Pancreas (tissue), 10 donors: ENCODE results near the gene RERE. TPM values are rescaled to one million over a fixed set of nuclear protein-coding genes. Genes with fewer than 3 reads are reported as not detected.

Experiments used
- ATAC-seq, 4 donors: fragments of 200-7000 bp; cut with Tn5 transposase; one replicate each; pipeline versions ENCODE4 v1.8.0 to v1.9.1; 2020; ENCODE audit warnings: mild to moderate bottlenecking in 4 of 4, moderate library complexity in 4 of 4
- DNase-seq, 6 donors: peaks; one replicate each; pipeline ENCODE4 v3.0.0-alpha.2; 2020
- FAIRE-seq: peaks from 2 replicates; lab custom pipeline; 2012; peaks lifted over from hg19 to GRCh38; lab: Jason Lieb, UNC
- H3K27ac ChIP-seq, 4 donors: fragments of 200-600 bp; sonication (generic); 1 replicate in 3 of 4; 2 replicates in 1 of 4; pipeline versions ENCODE4 v1.5.0 to v1.8.0; 2020
- H3K27me3 ChIP-seq, 4 donors: fragments of 200-600 bp; one replicate each; pipeline ENCODE4 v1.8.0; 2021
- H3K36me3 ChIP-seq, 3 donors: fragments of 200-600 bp; sonication (generic) in 1 of 3; one replicate each; pipeline versions ENCODE4 v1.5.0 to v1.8.0; 2020 to 2021
- H3K4me1 ChIP-seq, 3 donors: fragments of 200-600 bp; one replicate each; pipeline ENCODE4 v1.8.0; 2021
- H3K4me3 ChIP-seq, 4 donors: fragments of 200-600 bp; sonication (generic) in 2 of 4; one replicate each; pipeline versions ENCODE4 v1.5.0 to v1.8.0; 2020 to 2021
- H3K9me3 ChIP-seq, 4 donors: fragments of 200-600 bp; one replicate each; pipeline ENCODE4 v1.8.0; 2021
- CTCF ChIP-seq, 4 donors: fragments of 200-600 bp; sonication (generic) in 3 of 4; IDR thresholded peaks; one replicate each; pipeline versions ENCODE4 v1.5.0 to v1.8.0; 2021; ENCODE audit warnings: antibody characterized with exemption in 4 of 4
- WGBS, 2 donors: extraction: QIAGEN DNeasy Blood & Tissue Kit; methylation state at CpG; one replicate each; pipeline ENCODE4 v1.1.7; 2013; 5-methylcytosine and 5-hydroxymethylcytosine counted together
- intact Hi-C, 3 donors: fragments of 100-400 bp; cut with DNase I; formaldehyde crosslinking; loops; one replicate each; pipeline versions ENCODE4 v1.11.1 to v1.14.2; 2022
- polyA plus RNA-seq, 2 donors: library from polyadenylated mRNA; stranded (reverse); fragments of 200-250 nt; gene quantifications; one replicate each; pipeline ENCODE4 v1.2.3, GENCODE V29; 2013
- total RNA-seq, 6 donors: library from RNA; stranded (reverse); fragmentation: NEBNext Ultra II Directional in 4 of 6; extraction: Animal tissue kit (Norgen Biotek cat#: 25700) in 4 of 6; gene quantifications; one replicate each; pipeline versions ENCODE4 v1.2.1 to v1.2.4, GENCODE V29; 2021 to 2023
- donor health status: healthy with polysubstance abuse.
- donor health status: DM: no; HTN: no; CAD: no; lungs with moderate emphysema.
- donor health status: DM: no; HTN: no; CAD: no.
- donor health status: control.
- donor health status: control.
- donor health status: Bipolar disorder and iron deficiency.
- donor health status: DM: yes; HTN: yes; CAD: no.
- donor health status: DM: no; HTN: no; CAD: no.
- donor health status: DM: no; HTN: no; CAD: no.
- donor health status: DM: yes; HTN: yes; CAD: no.

The RERE gene
- total and polyA plus RNA-seq, 8 donors: 27.0 to 76.7 (median 50.7) TPM

- no peak for FAIRE-seq
- Histone ChIP-seq H3K4me1 (peaks cover 2 to 23% (median 16%) of the 10 kb centered on the region in 3 donors), H3K27ac (peak overlapping the region; percentile 45 to 86 (median 69)), H3K36me3 (no peaks in the 10 kb centered on the region), H3K4me3 (peak overlapping the region in 3 of 4 donors; percentile 8 to 39 (median 31)), H3K9me3 (no peaks in the 10 kb centered on the region), H3K27me3 (no peaks in the 10 kb centered on the region)
- DNase-seq: peak in 2 of 6 donors; percentile 11 to 22
- TF ChIP-seq CTCF (IDR thresholded peaks at IDR 0.05): no peak
- ATAC-seq: peak; percentile 10 to 42 (median 29)
- WGBS, 2 donors: 3 to 4% methylated on average over 6 of the region's 6 CpGs
- intact Hi-C loops: no loop called here
Observed at GRCh38 chr1:8525216-8525557, 292.3 kb downstream of the RERE start.

GRCh38 chr1:8524627-8525157, 292.7 kb downstream of the RERE start:
- Histone ChIP-seq H3K36me3 (no peaks in the 10 kb centered on the region), H3K27ac (peak overlapping the region; percentile 45 to 86 (median 69)), H3K4me3 (peak overlapping the region in 2 of 4 donors; percentile 31 to 39), H3K4me1 (peaks cover 2 to 23% (median 16%) of the 10 kb centered on the region in 3 donors), H3K27me3 (no peaks in the 10 kb centered on the region), H3K9me3 (no peaks in the 10 kb centered on the region)
- intact Hi-C loops: no loop called here
- DNase-seq (no peak), ATAC-seq (no peak), FAIRE-seq (no peak)
- WGBS, 2 donors: 44 to 47% methylated on average over 2 of the region's 2 CpGs
- TF ChIP-seq CTCF (IDR thresholded peaks at IDR 0.05): no peak

GRCh38 chr1:8523666-8524206, 293.7 kb downstream of the RERE start:
- H3K27ac ChIP-seq: no peak overlapping the region
- H3K36me3 ChIP-seq: no peaks in the 10 kb centered on the region
- 74 to 79% methylated on average over 5 of the region's 5 CpGs for WGBS, 2 donors
- H3K4me1 ChIP-seq: peaks cover 2 to 23% (median 16%) of the 10 kb centered on the region in 3 donors
- intact Hi-C loops: no loop called here
- H3K9me3 ChIP-seq: no peaks in the 10 kb centered on the region
- no peak for TF ChIP-seq CTCF (IDR thresholded peaks at IDR 0.05)
- no peaks in the 10 kb centered on the region for H3K27me3 ChIP-seq
- no peak for ATAC-seq
- no peak for FAIRE-seq
- no peak overlapping the region for H3K4me3 ChIP-seq
- no peak for DNase-seq

- Histone ChIP-seq H3K36me3 (no peaks in the 10 kb centered on the region), H3K9me3 (no peaks in the 10 kb centered on the region), H3K4me1 (peaks cover 6 to 25% (median 19%) of the 10 kb centered on the region in 3 donors), H3K4me3 (no peak overlapping the region), H3K27me3 (no peaks in the 10 kb centered on the region), H3K27ac (no peak overlapping the region)
- intact Hi-C loops: no loop called here
- DNase-seq (no peak), FAIRE-seq (no peak), ATAC-seq (no peak)
- no peak for TF ChIP-seq CTCF (IDR thresholded peaks at IDR 0.05)
- WGBS, 2 donors: 50 to 66% methylated on average over 6 of the region's 6 CpGs
Observed at GRCh38 chr1:8520483-8520966, 296.9 kb downstream of the RERE start.

GRCh38 chr1:8519167-8519566, 298.3 kb downstream of the RERE start:
- Histone ChIP-seq H3K27me3 (no peaks in the 10 kb centered on the region), H3K27ac (no peak overlapping the region), H3K4me3 (no peak overlapping the region), H3K4me1 (peaks cover 4 to 17% (median 11%) of the 10 kb centered on the region in 3 donors), H3K9me3 (no peaks in the 10 kb centered on the region), H3K36me3 (no peaks in the 10 kb centered on the region)
- DNase-seq (no peak), ATAC-seq (no peak), FAIRE-seq (no peak)
- no peak for TF ChIP-seq CTCF (IDR thresholded peaks at IDR 0.05)
- 97 to 100% methylated on average over 1 of the region's 1 CpG for WGBS, 2 donors
- intact Hi-C loops: no loop called here
